Measurements from ENCODE around the gene CHRNE. TPM values are rescaled to one million over a fixed set of nuclear protein-coding genes. Genes with fewer than 3 reads are reported as not detected.

CHRNE gene
- total RNA-seq, 1 experiment from 2014 or later, result 0.31 TPM

DNA sequence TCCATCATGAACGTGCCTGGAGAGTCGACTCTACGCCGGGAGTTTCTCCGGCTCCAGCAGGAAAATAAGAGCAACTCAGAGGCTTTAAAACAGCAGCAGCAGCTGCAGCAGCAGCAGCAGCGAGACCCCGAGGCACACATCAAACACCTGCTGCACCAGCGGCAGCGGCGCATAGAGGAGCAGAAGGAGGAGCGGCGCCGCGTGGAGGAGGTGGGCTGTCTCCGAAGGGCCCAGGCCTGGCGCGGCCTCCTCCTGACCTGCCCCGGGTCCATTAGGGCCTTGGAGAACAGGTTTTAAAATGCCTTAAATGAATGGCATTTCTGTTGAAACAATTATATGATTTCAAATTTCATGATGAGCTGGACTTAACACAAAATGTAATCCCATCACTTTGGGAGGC lies 15.3 kb downstream of the CHRNE start:
- no peak overlapping the region for H2AFZ ChIP-seq (ENCODE audit: low read length)
- no peak overlapping the region for H2BK12ac ChIP-seq (ENCODE audit: insufficient read length, low read depth, low read length)
- H3K14ac ChIP-seq (ENCODE audit: insufficient read depth, low read length), result no peak overlapping the region
- no peak overlapping the region for H3K56ac ChIP-seq (ENCODE audit: insufficient read length, low read depth, low read length)
- H3K79me1 ChIP-seq (ENCODE audit: insufficient read depth, low read depth, low read length, poor library complexity, severe bottlenecking), result no peaks in the 10 kb centered on the region
- H3K9me3 ChIP-seq (ENCODE audit: control insufficient read depth, low read depth, low read length), result no peaks in the 10 kb centered on the region
- DNase-seq, result no peak
- H3K9me3 Mint-ChIP-seq, result no peaks in the 10 kb centered on the region
- no peak overlapping the region for H2BK20ac ChIP-seq (ENCODE audit: low read depth, low read length, poor library complexity, severe bottlenecking)
- no peak overlapping the region for H2BK5ac ChIP-seq (ENCODE audit: insufficient read length, low read length)
- H4K8ac ChIP-seq (replicated peaks; ENCODE audit: insufficient read length, low read depth, low read length), result no peak overlapping the region
- H3K27ac ChIP-seq (ENCODE audit: insufficient read length, low read depth, low read length), result no peak overlapping the region
- no peak overlapping the region for H2BK120ac ChIP-seq (ENCODE audit: low read depth, low read length, poor library complexity, severe bottlenecking)
- peaks cover 20 to 66% (median 61%) of the 10 kb centered on the region in 3 experiments; a peak in 6 of 7 replicates for H3K36me3 Mint-ChIP-seq (ENCODE audit: insufficient read depth in 1 of 3, low read depth in 3 of 3)
- H3K4ac ChIP-seq (ENCODE audit: low read depth, low read length), result no peak overlapping the region
- no peak overlapping the region for H3K4me2 ChIP-seq (ENCODE audit: insufficient read depth, insufficient read length, low read length)
- no peak overlapping the region for H3K18ac ChIP-seq (ENCODE audit: insufficient read length, low read depth, low read length)
- no peak overlapping the region for H2BK15ac ChIP-seq (ENCODE audit: low read depth, low read length)
- H3K27me3 ChIP-seq (ENCODE audit: insufficient read depth, low read length), result no peaks in the 10 kb centered on the region
- H3K9ac ChIP-seq (ENCODE audit: extremely low read depth, insufficient read length, low read length), result no peak overlapping the region
- H3K27ac Mint-ChIP-seq, result no peak overlapping the region
- H3K4me1 Mint-ChIP-seq, result peaks cover 0 to 5% of the 10 kb centered on the region in 2 experiments; a peak in 1 of 4 replicates
- H4K20me1 ChIP-seq (ENCODE audit: control insufficient read depth, insufficient read depth, insufficient read length), result no peaks in the 10 kb centered on the region
- no peak overlapping the region for H3K23ac ChIP-seq (ENCODE audit: insufficient read length, low read depth, low read length)
- no peaks in the 10 kb centered on the region for H3K27me3 Mint-ChIP-seq (ENCODE audit: low read depth)
- H3K4me1 ChIP-seq (ENCODE audit: insufficient read depth, low read length), result no peaks in the 10 kb centered on the region
- H3K79me2 ChIP-seq (ENCODE audit: insufficient read depth, low read length), result no peaks in the 10 kb centered on the region
- H3K23me2 ChIP-seq (ENCODE audit: insufficient read length, low read depth, low read length, poor library complexity, severe bottlenecking), result no peaks in the 10 kb centered on the region
- WGBS (ENCODE audit: extremely low coverage, insufficient read length, low lambda C conversion rate), result no CpG with 5 or more reads among the region's 18 CpGs
- no peak overlapping the region for H3K4me3 Mint-ChIP-seq
- H2AK5ac ChIP-seq (ENCODE audit: insufficient read length, low read length), result no peak overlapping the region
- no peak overlapping the region for H4K5ac ChIP-seq (ENCODE audit: insufficient read length, low read depth, low read length)
- no peak overlapping the region for H4K91ac ChIP-seq (ENCODE audit: insufficient read length, low read depth, low read length)
- no peak overlapping the region for H3T11ph ChIP-seq (ENCODE audit: low read length)
- TF ChIP-seq, protein P1, sequence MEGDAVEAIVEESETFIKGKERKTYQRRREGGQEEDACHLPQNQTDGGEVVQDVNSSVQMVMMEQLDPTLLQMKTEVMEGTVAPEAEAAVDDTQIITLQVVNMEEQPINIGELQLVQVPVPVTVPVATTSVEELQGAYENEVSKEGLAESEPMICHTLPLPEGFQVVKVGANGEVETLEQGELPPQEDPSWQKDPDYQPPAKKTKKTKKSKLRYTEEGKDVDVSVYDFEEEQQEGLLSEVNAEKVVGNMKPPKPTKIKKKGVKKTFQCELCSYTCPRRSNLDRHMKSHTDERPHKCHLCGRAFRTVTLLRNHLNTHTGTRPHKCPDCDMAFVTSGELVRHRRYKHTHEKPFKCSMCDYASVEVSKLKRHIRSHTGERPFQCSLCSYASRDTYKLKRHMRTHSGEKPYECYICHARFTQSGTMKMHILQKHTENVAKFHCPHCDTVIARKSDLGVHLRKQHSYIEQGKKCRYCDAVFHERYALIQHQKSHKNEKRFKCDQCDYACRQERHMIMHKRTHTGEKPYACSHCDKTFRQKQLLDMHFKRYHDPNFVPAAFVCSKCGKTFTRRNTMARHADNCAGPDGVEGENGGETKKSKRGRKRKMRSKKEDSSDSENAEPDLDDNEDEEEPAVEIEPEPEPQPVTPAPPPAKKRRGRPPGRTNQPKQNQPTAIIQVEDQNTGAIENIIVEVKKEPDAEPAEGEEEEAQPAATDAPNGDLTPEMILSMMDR (conservative IDR thresholded peaks at IDR 0.05), result no peak

Data from H9 (cell line).